Measurements from ENCODE around the gene SBK2.

DNA sequence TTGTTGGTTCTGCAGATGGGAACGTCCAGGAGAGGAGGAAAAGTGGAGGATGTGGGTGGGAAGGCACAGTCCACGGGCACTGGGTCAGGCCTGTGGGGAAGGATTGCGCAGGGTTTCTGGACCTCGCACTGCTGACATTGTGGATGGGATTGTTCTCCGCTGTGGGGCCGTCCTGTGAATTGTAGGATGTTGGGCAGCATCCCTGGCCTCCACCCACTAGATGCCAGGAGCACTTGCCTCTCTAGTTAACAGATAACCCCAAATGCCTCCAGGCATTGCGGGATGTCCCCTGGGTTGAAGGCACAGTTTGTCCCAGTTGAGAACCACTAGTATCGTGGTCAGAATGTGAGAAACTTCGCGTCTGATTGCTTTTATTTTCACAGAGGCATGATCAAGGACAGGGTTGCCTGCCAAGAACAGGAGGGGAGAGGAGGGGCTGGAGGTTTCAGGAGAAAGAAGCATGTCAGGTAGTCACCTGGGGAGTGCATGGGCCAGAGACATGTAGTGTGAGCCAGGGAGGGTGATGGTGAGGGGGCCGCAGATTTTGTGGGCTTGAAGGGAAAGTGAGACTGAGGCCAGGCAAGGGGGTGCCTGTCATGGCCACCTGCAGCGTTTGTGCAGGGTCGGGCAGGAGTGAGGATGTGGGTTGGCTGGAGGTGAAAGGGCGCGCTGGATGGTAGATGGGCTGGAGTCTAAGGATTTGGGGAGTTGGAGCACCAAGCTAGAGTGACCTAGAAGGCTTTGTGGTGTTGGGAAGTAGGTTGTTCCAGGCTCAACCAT, 57.3 kb downstream of the SBK2 start:
- TF ChIP-seq POLR2A (IDR thresholded peaks at IDR 0.05; ENCODE audit: low read depth, low read length) (no peak), POLR2AphosphoS5 (IDR thresholded peaks at IDR 0.05; ENCODE audit: insufficient read depth, low read depth, low read length) (no peak), EZH2 (IDR thresholded peaks at IDR 0.05; ENCODE audit: borderline replicate concordance, low read depth, low read length, severe bottlenecking) (no peak), FOS (IDR thresholded peaks at IDR 0.05; ENCODE audit: borderline replicate concordance, insufficient read depth, low read length) (no peak), MYC (IDR thresholded peaks at IDR 0.05; ENCODE audit: low read depth, low read length) (no peak), JUN (IDR thresholded peaks at IDR 0.05; ENCODE audit: borderline replicate concordance, insufficient read depth, insufficient read length, low read depth) (no peak)
- TF ChIP-seq, protein P1, sequence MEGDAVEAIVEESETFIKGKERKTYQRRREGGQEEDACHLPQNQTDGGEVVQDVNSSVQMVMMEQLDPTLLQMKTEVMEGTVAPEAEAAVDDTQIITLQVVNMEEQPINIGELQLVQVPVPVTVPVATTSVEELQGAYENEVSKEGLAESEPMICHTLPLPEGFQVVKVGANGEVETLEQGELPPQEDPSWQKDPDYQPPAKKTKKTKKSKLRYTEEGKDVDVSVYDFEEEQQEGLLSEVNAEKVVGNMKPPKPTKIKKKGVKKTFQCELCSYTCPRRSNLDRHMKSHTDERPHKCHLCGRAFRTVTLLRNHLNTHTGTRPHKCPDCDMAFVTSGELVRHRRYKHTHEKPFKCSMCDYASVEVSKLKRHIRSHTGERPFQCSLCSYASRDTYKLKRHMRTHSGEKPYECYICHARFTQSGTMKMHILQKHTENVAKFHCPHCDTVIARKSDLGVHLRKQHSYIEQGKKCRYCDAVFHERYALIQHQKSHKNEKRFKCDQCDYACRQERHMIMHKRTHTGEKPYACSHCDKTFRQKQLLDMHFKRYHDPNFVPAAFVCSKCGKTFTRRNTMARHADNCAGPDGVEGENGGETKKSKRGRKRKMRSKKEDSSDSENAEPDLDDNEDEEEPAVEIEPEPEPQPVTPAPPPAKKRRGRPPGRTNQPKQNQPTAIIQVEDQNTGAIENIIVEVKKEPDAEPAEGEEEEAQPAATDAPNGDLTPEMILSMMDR (IDR thresholded peaks at IDR 0.05; ENCODE audit: extremely low read depth in 1 of 2, insufficient read depth in 1 of 2, low read depth in 1 of 2, low read length in 2 of 2), result no peak
- TF ChIP-seq, protein P2, sequence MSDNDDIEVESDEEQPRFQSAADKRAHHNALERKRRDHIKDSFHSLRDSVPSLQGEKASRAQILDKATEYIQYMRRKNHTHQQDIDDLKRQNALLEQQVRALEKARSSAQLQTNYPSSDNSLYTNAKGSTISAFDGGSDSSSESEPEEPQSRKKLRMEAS (IDR thresholded peaks at IDR 0.05; ENCODE audit: insufficient read depth, insufficient read length), result no peak

All from endothelial cell of umbilical vein (primary cell).